ENCODE measurements around the gene TRABD2B.

The TRABD2B gene

GRCh38 chr1:48021792-48022191, 24.6 kb upstream of the TRABD2B start:
- no peak overlapping the region for H4K91ac ChIP-seq (ENCODE audit: low read length)
- no peak overlapping the region for H3K27ac ChIP-seq (ENCODE audit: low read length, poor library complexity, severe bottlenecking)
- 98% methylated on average over 2 of the region's 2 CpGs for WGBS

GRCh38 chr1:48019714-48020315, 22.6 kb upstream of the TRABD2B start:
- DNase-seq, result no peak
- H3K27me3 ChIP-seq (ENCODE audit: control insufficient read depth in 1 of 2, insufficient read depth in 1 of 2, low read length in 2 of 2), result no peaks in the 10 kb centered on the region
- no peak overlapping the region for H2AFZ ChIP-seq (ENCODE audit: low read depth, low read length)
- no peak overlapping the region for H3K23ac ChIP-seq (ENCODE audit: low read length in 2 of 2)
- H3K18ac ChIP-seq (ENCODE audit: low read depth in 1 of 2, low read length in 2 of 2), result no peak overlapping the region
- no peak overlapping the region for H2BK15ac ChIP-seq (ENCODE audit: low read depth, poor library complexity, severe bottlenecking)
- WGBS, result 81% methylated on average over 6 of the region's 6 CpGs
- peak overlapping the region in 1 of 2 experiments; percentile 42 for H2BK12ac ChIP-seq (ENCODE audit: low read length in 2 of 2)
- no peaks in the 10 kb centered on the region for H3K9me3 ChIP-seq (ENCODE audit: control insufficient read depth, low read length)
- no peak overlapping the region for H3K27ac ChIP-seq (ENCODE audit: low read length, poor library complexity, severe bottlenecking)
- no peak overlapping the region for H2AK5ac ChIP-seq (ENCODE audit: low read length, severe bottlenecking)
- no peak overlapping the region for H4K8ac ChIP-seq (ENCODE audit: low read length)
- no peaks in the 10 kb centered on the region for H3K79me1 ChIP-seq (replicated peaks; ENCODE audit: low read length, poor library complexity, severe bottlenecking)
- H2BK5ac ChIP-seq (ENCODE audit: low read depth, low read length, poor library complexity, severe bottlenecking), result no peak overlapping the region
- H3K4me2 ChIP-seq (ENCODE audit: low read length, poor library complexity, severe bottlenecking), result no peak overlapping the region
- no peaks in the 10 kb centered on the region for H3K36me3 ChIP-seq (ENCODE audit: control insufficient read depth in 1 of 2, insufficient read depth in 2 of 2, low read depth in 1 of 2, low read length in 2 of 2)
- H2BK120ac ChIP-seq (ENCODE audit: low read depth, low read length), result no peak overlapping the region
- no peak overlapping the region for H4K91ac ChIP-seq (ENCODE audit: low read length)
- no peak overlapping the region for H3K9ac ChIP-seq (ENCODE audit: low read length)
- H3K4me3 ChIP-seq (ENCODE audit: insufficient read depth in 1 of 2, low read depth in 1 of 2, low read length in 2 of 2), result no peak overlapping the region
- H3K4me1 ChIP-seq (ENCODE audit: control insufficient read depth, insufficient read depth, low read depth, low read length), result no peaks in the 10 kb centered on the region
- no peak overlapping the region for H3K4ac ChIP-seq (ENCODE audit: low read depth in 1 of 2, low read length in 2 of 2)
- no peak overlapping the region for H3K14ac ChIP-seq (ENCODE audit: low read length in 2 of 2)

More at GRCh38 chr1:48021792-48022191, 24.6 kb upstream of the TRABD2B start:
- DNase-seq, result no peak
- H2AFZ ChIP-seq (ENCODE audit: low read depth, low read length), result no peak overlapping the region
- no peak overlapping the region for H4K8ac ChIP-seq (ENCODE audit: low read length)
- no peak overlapping the region for H3K9ac ChIP-seq (ENCODE audit: low read length)
- no peak overlapping the region for H2BK12ac ChIP-seq (ENCODE audit: low read length in 2 of 2)
- no peak overlapping the region for H3K23ac ChIP-seq (ENCODE audit: low read length in 2 of 2)
- no peaks in the 10 kb centered on the region for H3K79me1 ChIP-seq (replicated peaks; ENCODE audit: low read length, poor library complexity, severe bottlenecking)
- no peak overlapping the region for H3K18ac ChIP-seq (ENCODE audit: low read depth in 1 of 2, low read length in 2 of 2)
- H2BK5ac ChIP-seq (ENCODE audit: low read depth, low read length, poor library complexity, severe bottlenecking), result no peak overlapping the region
- no peak overlapping the region for H3K4me2 ChIP-seq (ENCODE audit: low read length, poor library complexity, severe bottlenecking)
- H3K9me3 ChIP-seq (ENCODE audit: control insufficient read depth, low read length), result no peaks in the 10 kb centered on the region
- H3K27me3 ChIP-seq (ENCODE audit: control insufficient read depth in 1 of 2, insufficient read depth in 1 of 2, low read length in 2 of 2), result peaks cover 0 to 4% of the 10 kb centered on the region in 2 experiments
- no peak overlapping the region for H3K14ac ChIP-seq (ENCODE audit: low read length in 2 of 2)
- H2AK5ac ChIP-seq (ENCODE audit: low read length, severe bottlenecking), result no peak overlapping the region
- no peaks in the 10 kb centered on the region for H3K36me3 ChIP-seq (ENCODE audit: control insufficient read depth in 1 of 2, insufficient read depth in 2 of 2, low read depth in 1 of 2, low read length in 2 of 2)
- H3K4ac ChIP-seq (ENCODE audit: low read depth in 1 of 2, low read length in 2 of 2), result no peak overlapping the region
- no peak overlapping the region for H2BK15ac ChIP-seq (ENCODE audit: low read depth, poor library complexity, severe bottlenecking)
- H3K4me1 ChIP-seq (ENCODE audit: control insufficient read depth, insufficient read depth, low read depth, low read length), result no peaks in the 10 kb centered on the region
- no peak overlapping the region for H2BK120ac ChIP-seq (ENCODE audit: low read depth, low read length)
- no peak overlapping the region for H3K4me3 ChIP-seq (ENCODE audit: insufficient read depth in 1 of 2, low read depth in 1 of 2, low read length in 2 of 2)

DNA sequence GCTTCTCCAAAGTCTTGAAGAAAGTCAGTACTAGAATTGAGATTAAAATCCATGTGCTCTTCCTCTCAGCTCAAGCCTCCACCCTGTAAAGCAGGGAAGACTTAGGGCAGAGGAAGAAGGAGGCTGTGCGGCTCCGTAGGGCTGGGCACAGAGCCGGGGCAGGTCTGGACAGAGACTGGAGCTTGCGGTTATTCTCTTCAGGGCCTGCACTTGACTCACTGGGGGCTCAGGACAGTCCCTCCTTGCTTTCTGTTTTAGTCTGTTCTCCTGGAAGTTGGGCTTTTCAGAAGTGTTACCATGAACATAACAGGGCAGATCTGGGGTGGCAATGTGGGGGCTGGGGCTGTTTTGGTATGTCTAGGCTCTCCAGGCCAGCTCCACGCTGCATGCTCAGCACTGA, 21.6 kb upstream of the TRABD2B start:
- 80% methylated on average over 5 of the region's 5 CpGs for WGBS
- Histone ChIP-seq H3K27me3 (ENCODE audit: control insufficient read depth in 1 of 2, insufficient read depth in 1 of 2, low read length in 2 of 2) (no peaks in the 10 kb centered on the region), H2BK5ac (ENCODE audit: low read depth, low read length, poor library complexity, severe bottlenecking) (no peak overlapping the region), H3K27ac (ENCODE audit: low read length, poor library complexity, severe bottlenecking) (no peak overlapping the region), H3K18ac (ENCODE audit: low read depth in 1 of 2, low read length in 2 of 2) (no peak overlapping the region), H4K91ac (ENCODE audit: low read length) (no peak overlapping the region), H3K14ac (ENCODE audit: low read length in 2 of 2) (no peak overlapping the region), H3K9me3 (ENCODE audit: control insufficient read depth, low read length) (no peaks in the 10 kb centered on the region), H3K79me1 (replicated peaks; ENCODE audit: low read length, poor library complexity, severe bottlenecking) (no peaks in the 10 kb centered on the region), H3K23ac (ENCODE audit: low read length in 2 of 2) (no peak overlapping the region), H3K4me2 (ENCODE audit: low read length, poor library complexity, severe bottlenecking) (no peak overlapping the region), H2AK5ac (ENCODE audit: low read length, severe bottlenecking) (no peak overlapping the region), H3K4me1 (ENCODE audit: control insufficient read depth, insufficient read depth, low read depth, low read length) (no peaks in the 10 kb centered on the region), H3K4me3 (ENCODE audit: insufficient read depth in 1 of 2, low read depth in 1 of 2, low read length in 2 of 2) (no peak overlapping the region), H2BK15ac (ENCODE audit: low read depth, poor library complexity, severe bottlenecking) (no peak overlapping the region), H3K4ac (ENCODE audit: low read depth in 1 of 2, low read length in 2 of 2) (no peak overlapping the region), H3K9ac (ENCODE audit: low read length) (no peak overlapping the region), H2BK120ac (ENCODE audit: low read depth, low read length) (no peak overlapping the region), H4K8ac (ENCODE audit: low read length) (no peak overlapping the region), H3K36me3 (ENCODE audit: control insufficient read depth in 1 of 2, insufficient read depth in 2 of 2, low read depth in 1 of 2, low read length in 2 of 2) (no peaks in the 10 kb centered on the region), H2AFZ (ENCODE audit: low read depth, low read length) (no peak overlapping the region), H2BK12ac (ENCODE audit: low read length in 2 of 2) (no peak overlapping the region)
- no peak for DNase-seq

GRCh38 chr1:48017716-48018115, 20.5 kb upstream of the TRABD2B start:
- Histone ChIP-seq H3K14ac (ENCODE audit: low read length in 2 of 2) (no peak overlapping the region), H3K4me1 (ENCODE audit: control insufficient read depth, insufficient read depth, low read depth, low read length) (no peaks in the 10 kb centered on the region), H3K9me3 (ENCODE audit: control insufficient read depth, low read length) (no peaks in the 10 kb centered on the region), H3K23ac (ENCODE audit: low read length in 2 of 2) (no peak overlapping the region), H3K9ac (ENCODE audit: low read length) (no peak overlapping the region), H3K4me3 (ENCODE audit: insufficient read depth in 1 of 2, low read depth in 1 of 2, low read length in 2 of 2) (no peak overlapping the region), H3K27me3 (ENCODE audit: control insufficient read depth in 1 of 2, insufficient read depth in 1 of 2, low read length in 2 of 2) (no peaks in the 10 kb centered on the region), H3K36me3 (ENCODE audit: control insufficient read depth in 1 of 2, insufficient read depth in 2 of 2, low read depth in 1 of 2, low read length in 2 of 2) (no peaks in the 10 kb centered on the region), H3K4me2 (ENCODE audit: low read length, poor library complexity, severe bottlenecking) (no peak overlapping the region), H3K4ac (ENCODE audit: low read depth in 1 of 2, low read length in 2 of 2) (no peak overlapping the region), H2BK5ac (ENCODE audit: low read depth, low read length, poor library complexity, severe bottlenecking) (no peak overlapping the region), H4K8ac (ENCODE audit: low read length) (no peak overlapping the region), H2BK12ac (ENCODE audit: low read length in 2 of 2) (no peak overlapping the region), H3K27ac (ENCODE audit: low read length, poor library complexity, severe bottlenecking) (no peak overlapping the region), H2AK5ac (ENCODE audit: low read length, severe bottlenecking) (no peak overlapping the region), H4K91ac (ENCODE audit: low read length) (no peak overlapping the region), H3K18ac (ENCODE audit: low read depth in 1 of 2, low read length in 2 of 2) (no peak overlapping the region), H2BK120ac (ENCODE audit: low read depth, low read length) (no peak overlapping the region), H3K79me1 (replicated peaks; ENCODE audit: low read length, poor library complexity, severe bottlenecking) (no peaks in the 10 kb centered on the region), H2AFZ (ENCODE audit: low read depth, low read length) (no peak overlapping the region), H2BK15ac (ENCODE audit: low read depth, poor library complexity, severe bottlenecking) (no peak overlapping the region)
- 26% methylated on average over 4 of the region's 4 CpGs for WGBS
- peak; percentile 61 for DNase-seq
